ENCODE data around the gene POLR1B. TPM values are rescaled to one million over a fixed set of nuclear protein-coding genes. Genes with fewer than 3 reads are reported as not detected.

The POLR1B gene
- total and polyA plus RNA-seq, 2 of the 13 experiments (the other 11 are each of a cell fraction or from before 2014, with no cell fraction given), result 18.3 to 46.0 TPM

- TF ChIP-seq E2F1 (CRISPR knock-in tag; IDR thresholded peaks at IDR 0.05) (no peak), IKZF5 (CRISPR knock-in tag; IDR thresholded peaks at IDR 0.05) (no peak), PPARG (CRISPR knock-in tag; conservative IDR thresholded peaks at IDR 0.05) (no peak), NFIB (CRISPR knock-in tag; IDR thresholded peaks at IDR 0.05; ENCODE audit: borderline replicate concordance) (no peak), CC2D1A (CRISPR knock-in tag; IDR thresholded peaks at IDR 0.05) (no peak), GABPB1 (CRISPR knock-in tag; IDR thresholded peaks at IDR 0.05) (no peak), PRPF4 (IDR thresholded peaks at IDR 0.05; ENCODE audit: low read depth, low read length, poor library complexity, severe bottlenecking) (no peak)
Measured at GRCh38 chr2:112516801-112517200, 25.5 kb upstream of the POLR1B start (continued).

GRCh38 chr2:112518807-112519206 lies 23.5 kb upstream of the POLR1B start:
- ChIA-PET CTCF (ENCODE audit: low intra/inter-chr PET ratio, low total read pairs) (no interaction called here), POLR2A (no interaction called here)
- no peak overlapping the region for H2AFZ ChIP-seq (ENCODE audit: low read length)
- no peak overlapping the region for H3K4me3 ChIP-seq (replicated peaks in 1 of 3; ENCODE audit: insufficient read depth in 1 of 3, low read depth in 2 of 3, low read length in 3 of 3)
- H3K79me2 ChIP-seq (ENCODE audit: insufficient read depth, low read length), result no peaks in the 10 kb centered on the region
- H4K20me1 ChIP-seq (ENCODE audit: insufficient read depth, low read length), result no peaks in the 10 kb centered on the region
- H3K36me3 ChIP-seq (replicated peaks in 1 of 2; ENCODE audit: control insufficient read depth in 1 of 2, insufficient read depth in 2 of 2, low read length in 2 of 2), result peaks cover 20 to 70% of the 10 kb centered on the region in 2 experiments
- H3K27ac ChIP-seq (ENCODE audit: extremely low read length, insufficient read depth, low read length), result no peak overlapping the region
- intact Hi-C loops (cut with micrococcal nuclease; ENCODE audit: unreplicated experiment) (no loop called here), in situ Hi-C loops (cut with HindIII; ENCODE audit: extremely low pct_ligation_motif_present, low pct_unique_long_range_greater_than_20kb) (no loop called here)
- ATAC-seq, result no peak
- FAIRE-seq, result no peak
- no peaks in the 10 kb centered on the region for H3K4me1 ChIP-seq (ENCODE audit: insufficient read depth, low read length)
- WGBS (ENCODE audit: low lambda C conversion rate), result 89% methylated on average over 7 of the region's 7 CpGs
- H3K9me3 ChIP-seq (ENCODE audit: low read length), result no peaks in the 10 kb centered on the region
- DNase-seq (ENCODE audit: low spot score), result no peak
- TF ChIP-seq PAF1 (CRISPR knock-in tag; IDR thresholded peaks at IDR 0.05), result no peak
- TF ChIP-seq ZNF143 (CRISPR knock-in tag; IDR thresholded peaks at IDR 0.05), result no peak
- TF ChIP-seq SP5 (CRISPR knock-in tag; IDR thresholded peaks at IDR 0.05; ENCODE audit: borderline replicate concordance, low read depth), result no peak
- TF ChIP-seq ZNF124 (CRISPR knock-in tag; IDR thresholded peaks at IDR 0.05), result no peak
- TF ChIP-seq ZNF225 (CRISPR knock-in tag; IDR thresholded peaks at IDR 0.05), result no peak
- TF ChIP-seq ZNF350 (CRISPR knock-in tag; IDR thresholded peaks at IDR 0.05; ENCODE audit: borderline replicate concordance, low read depth), result no peak
- no peak for TF ChIP-seq FOXK1 (CRISPR knock-in tag; IDR thresholded peaks at IDR 0.05; ENCODE audit: borderline replicate concordance, low read depth)
- no peak for TF ChIP-seq PHF8 (CRISPR knock-in tag; IDR thresholded peaks at IDR 0.05)
- H3K9ac ChIP-seq (ENCODE audit: insufficient read depth, low read depth, low read length), result no peak overlapping the region
- no TSS peak for BruUV-seq (replicated peaks)
- no peaks in the 10 kb centered on the region for H3K27me3 ChIP-seq (ENCODE audit: control insufficient read depth in 1 of 2, insufficient read depth in 2 of 2, low read length in 2 of 2)
- H3K4me2 ChIP-seq (ENCODE audit: low read depth, low read length), result no peak overlapping the region

All from HepG2 (cell line).